ENCODE data around the gene METTL4.

Gene METTL4

GRCh38 chr18:2557536-2557935, 13.8 kb downstream of the METTL4 start:
- no peak for DNase-seq

- DNase-seq, result no peak
Measured at GRCh38 chr18:2555895-2556294, 15.4 kb downstream of the METTL4 start.

GRCh38 chr18:2554696-2555095, 16.6 kb downstream of the METTL4 start:
- DNase-seq, result no peak

GRCh38 chr18:2551425-2551824, 19.9 kb downstream of the METTL4 start:
- DNase-seq, result no peak

- no peak for DNase-seq
Measured at GRCh38 chr18:2549462-2549861, 21.8 kb downstream of the METTL4 start.

- DNase-seq, result peak; percentile 66
Measured at GRCh38 chr18:2547477-2548087, 23.7 kb downstream of the METTL4 start.

GRCh38 chr18:2545155-2545554, 26.1 kb downstream of the METTL4 start:
- DNase-seq, result no peak

GRCh38 chr18:2541925-2542563, 29.3 kb downstream of the METTL4 start:
- DNase-seq, result peak; percentile 42

GRCh38 chr18:2540575-2540974, 30.7 kb downstream of the METTL4 start:
- DNase-seq, result no peak

GRCh38 chr18:2538844-2539243, 32.5 kb downstream of the METTL4 start:
- no peak for DNase-seq

GRCh38 chr18:2538236-2538635, 33.1 kb downstream of the METTL4 start:
- no peak for DNase-seq

- no peak for DNase-seq
Measured at GRCh38 chr18:2537296-2537695, 34.0 kb downstream of the METTL4 start.

- no peak for DNase-seq
Measured at GRCh38 chr18:2536493-2536892, 34.8 kb downstream of the METTL4 start.

GRCh38 chr18:2536063-2536462, 35.2 kb downstream of the METTL4 start:
- no peak for DNase-seq

- DNase-seq, result no peak
Measured at GRCh38 chr18:2535419-2535910, 35.8 kb downstream of the METTL4 start.

GRCh38 chr18:2534906-2535305, 36.4 kb downstream of the METTL4 start:
- no peak for DNase-seq

GRCh38 chr18:2532797-2533196, 38.5 kb downstream of the METTL4 start:
- no peak for DNase-seq

- DNase-seq, result no peak
Measured at GRCh38 chr18:2531751-2532150, 39.6 kb downstream of the METTL4 start.

GRCh38 chr18:2529154-2529553, 42.2 kb downstream of the METTL4 start:
- DNase-seq, result no peak

GRCh38 chr18:2526329-2526728, 45.0 kb downstream of the METTL4 start:
- DNase-seq, result no peak

GRCh38 chr18:2524794-2525198, 46.5 kb downstream of the METTL4 start:
- peak; percentile 53 for DNase-seq

- no peak for DNase-seq
Measured at GRCh38 chr18:2522112-2522511, 49.2 kb downstream of the METTL4 start.

- DNase-seq, result peak; percentile 17
Measured at GRCh38 chr18:2518473-2518872, 52.8 kb downstream of the METTL4 start.

- DNase-seq, result peak; percentile 5
Measured at GRCh38 chr18:2515908-2516625, 55.2 kb downstream of the METTL4 start.

Data from hematopoietic multipotent progenitor cell treated with erythropoietin and hydrocortisone succinate and interleukin-3 and kit ligand, for 8 days (in vitro differentiated cells).